NCI-H524 treated with DMSO at 0.1 percent for 48 hours (cell line): ENCODE data around the gene TSPAN14.

Source experiments
- DNase-seq: peaks from one replicate; lab custom pipeline; 2025; lab: John Stamatoyannopoulos, UW

TSPAN14 gene

DNA sequence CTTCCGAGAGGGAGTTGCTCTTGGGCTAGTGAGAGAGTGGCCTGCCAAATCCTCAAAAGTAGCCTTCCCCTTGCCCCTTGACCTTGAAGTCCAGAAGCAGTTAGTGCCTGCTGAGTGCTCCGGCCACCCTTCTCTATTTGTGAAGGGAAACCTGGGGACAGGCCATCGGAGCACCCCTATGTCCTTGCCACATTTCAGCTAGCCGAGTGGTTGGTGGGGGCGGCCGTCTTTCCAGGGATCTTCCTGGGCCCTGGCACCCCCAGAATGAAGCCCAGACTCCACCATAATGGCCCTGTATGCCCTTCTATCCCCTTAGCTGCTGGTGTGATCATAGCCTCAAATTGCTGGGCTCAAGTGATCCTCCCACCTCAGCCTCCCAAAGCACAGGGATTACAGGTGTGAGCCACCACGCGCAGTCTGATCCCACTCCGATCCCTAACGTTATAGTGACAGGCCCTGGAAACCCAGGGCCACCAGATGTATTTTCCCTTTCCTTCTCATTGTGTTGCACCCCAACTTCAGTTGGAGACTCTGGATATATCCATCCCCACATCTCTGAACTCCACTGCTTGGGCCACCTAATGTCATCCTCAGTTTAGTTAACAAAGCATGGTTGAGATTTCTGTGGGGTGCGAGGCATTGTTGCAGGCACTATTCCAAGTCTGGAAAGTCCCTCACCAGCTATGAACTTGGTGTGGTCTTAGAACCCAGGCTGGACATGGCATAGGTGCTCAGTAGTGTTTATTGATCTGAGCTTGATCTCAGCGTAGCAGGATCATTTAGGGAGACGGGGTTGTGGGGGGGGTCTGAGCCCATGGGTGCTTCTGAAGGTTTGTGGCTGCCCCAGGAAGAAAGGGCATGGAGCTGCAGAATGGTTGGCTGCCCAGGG lies 1.6 kb downstream of the TSPAN14 start:
- no peak for DNase-seq

- DNase-seq = no peak
Observed at GRCh38 chr10:80457554-80458262, 3.6 kb downstream of the TSPAN14 start.

DNA sequence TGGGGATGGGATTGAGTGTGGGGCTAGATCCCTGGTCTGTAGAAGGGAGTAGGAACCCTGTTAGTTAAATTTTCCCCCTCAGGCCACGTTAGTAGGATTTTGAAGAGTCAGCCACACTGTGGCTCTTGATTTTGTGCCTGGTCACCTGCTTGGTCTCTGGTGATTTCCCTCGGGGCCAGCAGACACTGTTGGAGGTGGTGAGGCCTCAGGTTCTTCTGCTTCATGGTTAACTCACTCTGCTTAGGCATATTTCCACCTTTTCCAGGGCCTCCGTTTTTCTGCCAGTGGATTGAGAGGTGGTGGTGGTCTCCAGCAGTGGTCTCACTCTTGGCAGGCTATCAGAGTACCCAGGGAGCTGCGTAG lies 4.1 kb downstream of the TSPAN14 start:
- DNase-seq = no peak

DNA sequence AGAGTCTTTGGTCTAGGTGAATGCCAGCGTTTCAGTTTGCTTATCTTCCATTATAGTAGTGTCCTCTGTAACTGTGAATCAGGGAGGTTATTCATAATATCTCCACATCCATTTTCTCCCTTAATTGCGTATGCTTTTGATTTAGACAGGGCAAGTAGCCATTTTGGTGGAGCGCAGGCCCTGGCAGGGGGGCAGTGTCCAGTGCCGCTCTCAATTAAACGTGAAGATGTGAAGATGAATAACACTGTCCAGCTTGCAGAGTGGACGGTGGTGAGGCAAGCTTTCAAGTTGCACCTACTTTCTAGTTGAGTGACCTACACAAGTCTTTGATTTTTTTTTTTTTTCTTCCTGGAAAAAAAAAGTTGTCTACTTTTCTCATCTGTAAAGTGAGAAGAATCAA lies 4.5 kb downstream of the TSPAN14 start:
- DNase-seq = no peak

GRCh38 chr10:80459047-80459865 lies 5.1 kb downstream of the TSPAN14 start:
- no peak for DNase-seq

GRCh38 chr10:80460399-80461207 lies 6.5 kb downstream of the TSPAN14 start:
- DNase-seq = no peak

GRCh38 chr10:80461208-80462183 lies 7.4 kb downstream of the TSPAN14 start:
- no peak for DNase-seq

GRCh38 chr10:80462299-80462980 lies 8.3 kb downstream of the TSPAN14 start:
- DNase-seq = no peak

- no peak for DNase-seq
Observed at GRCh38 chr10:80462981-80463741, 9.1 kb downstream of the TSPAN14 start.

DNA sequence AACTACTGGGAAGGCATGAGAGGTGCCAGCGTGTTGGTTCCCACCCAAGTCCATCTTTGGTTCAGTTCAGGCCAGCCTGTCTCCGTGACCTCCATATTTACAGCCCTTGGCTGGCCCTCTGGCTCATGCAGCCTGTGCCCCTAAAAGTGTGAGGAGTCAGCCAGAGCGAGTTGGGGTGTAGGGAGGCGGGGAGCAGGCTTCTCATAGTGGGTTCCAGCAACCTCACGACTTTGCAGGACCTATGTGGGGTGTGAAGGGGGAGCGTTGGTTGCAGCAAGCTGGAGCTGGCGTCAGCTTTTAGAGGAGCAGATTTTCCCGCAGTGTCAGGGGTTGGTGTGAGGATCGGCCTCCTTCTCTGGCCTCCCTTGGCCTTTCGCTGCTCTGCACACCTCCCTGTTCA lies 9.8 kb downstream of the TSPAN14 start:
- no peak for DNase-seq

- DNase-seq = peak; percentile 64
Observed at GRCh38 chr10:80464557-80465450, 10.7 kb downstream of the TSPAN14 start.

DNA sequence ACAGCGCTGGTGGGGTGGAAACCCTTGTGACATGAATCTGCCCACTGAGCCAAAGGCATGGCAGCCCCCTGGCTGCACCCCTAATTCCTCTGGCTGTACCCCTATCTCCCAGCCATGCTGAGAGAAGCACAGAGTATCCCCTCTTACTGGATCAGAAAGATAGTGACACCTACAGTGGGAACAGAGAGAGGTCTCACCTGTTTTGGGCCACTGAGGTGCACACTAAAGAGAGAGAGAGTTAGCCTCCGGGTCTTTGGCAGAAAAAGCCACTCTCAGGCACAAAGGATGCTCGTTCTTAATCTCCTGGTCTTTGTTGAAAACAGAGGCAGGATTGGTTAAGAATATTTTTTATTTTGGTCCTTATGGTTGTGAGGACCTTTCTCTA lies 11.3 kb downstream of the TSPAN14 start:
- no peak for DNase-seq

DNA sequence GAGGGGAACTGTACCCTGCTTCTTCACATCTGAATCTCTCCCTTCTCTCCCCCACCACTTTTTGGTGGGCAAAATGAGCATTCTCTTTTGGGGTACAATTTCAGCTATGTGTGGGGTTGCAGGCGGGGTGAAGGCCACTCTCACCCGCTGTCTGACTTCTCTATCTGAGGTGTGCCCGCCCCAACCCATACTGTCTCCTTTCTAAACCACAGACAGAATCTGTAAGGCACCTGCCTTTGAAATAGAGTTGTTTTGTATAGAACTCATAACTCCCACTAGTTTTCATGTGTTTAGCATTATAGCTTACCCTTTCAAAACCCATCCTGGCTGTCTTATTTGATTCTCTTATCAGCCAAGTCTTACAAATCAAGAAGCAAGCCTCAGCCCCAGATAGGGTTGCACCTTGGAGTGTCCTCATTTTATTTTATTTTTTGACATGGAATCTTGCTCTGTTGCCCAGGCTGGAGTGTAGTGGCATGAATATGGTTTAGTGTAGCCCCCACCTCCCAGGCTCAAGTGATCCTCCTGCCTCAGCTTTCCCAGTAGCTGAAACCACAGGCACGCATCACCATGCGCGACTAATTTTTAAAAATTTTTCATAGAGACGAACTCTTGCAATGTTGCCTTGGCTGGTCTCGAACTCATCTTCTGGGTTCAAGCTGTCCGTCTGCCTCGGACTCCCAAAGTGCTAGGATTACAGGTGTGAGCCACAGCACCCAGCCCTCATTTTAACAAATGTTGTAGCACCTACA lies 11.9 kb downstream of the TSPAN14 start:
- no peak for DNase-seq

DNA sequence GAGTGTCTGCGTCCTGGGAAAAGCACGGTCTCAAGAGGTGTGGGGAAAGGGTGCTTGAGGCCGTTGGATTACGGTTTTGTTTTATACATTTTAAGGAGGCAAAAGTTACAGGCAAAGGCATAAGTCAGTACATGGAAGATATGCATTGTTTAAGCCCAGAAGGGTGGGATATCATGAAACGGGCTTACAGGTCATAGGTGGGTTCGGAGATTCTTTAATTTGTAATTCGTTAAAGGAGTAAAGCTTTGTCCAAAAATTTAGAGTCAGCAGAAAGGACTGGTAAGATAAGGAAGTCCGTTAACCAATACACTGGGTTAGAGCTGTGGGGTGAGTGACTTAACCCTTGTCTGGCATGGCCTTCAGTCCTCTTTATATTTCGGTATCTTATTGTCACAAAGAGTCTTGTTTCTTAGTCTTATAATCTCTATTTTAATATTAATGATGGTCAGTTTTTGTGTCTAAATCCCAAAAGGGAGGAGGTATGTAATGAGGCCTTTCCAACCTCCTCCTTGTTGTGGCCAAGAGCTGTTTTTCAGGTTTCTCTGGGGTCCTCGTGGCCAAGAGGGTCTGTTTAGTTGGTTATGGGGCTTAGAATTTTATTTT lies 12.7 kb downstream of the TSPAN14 start:
- DNase-seq = no peak

DNA sequence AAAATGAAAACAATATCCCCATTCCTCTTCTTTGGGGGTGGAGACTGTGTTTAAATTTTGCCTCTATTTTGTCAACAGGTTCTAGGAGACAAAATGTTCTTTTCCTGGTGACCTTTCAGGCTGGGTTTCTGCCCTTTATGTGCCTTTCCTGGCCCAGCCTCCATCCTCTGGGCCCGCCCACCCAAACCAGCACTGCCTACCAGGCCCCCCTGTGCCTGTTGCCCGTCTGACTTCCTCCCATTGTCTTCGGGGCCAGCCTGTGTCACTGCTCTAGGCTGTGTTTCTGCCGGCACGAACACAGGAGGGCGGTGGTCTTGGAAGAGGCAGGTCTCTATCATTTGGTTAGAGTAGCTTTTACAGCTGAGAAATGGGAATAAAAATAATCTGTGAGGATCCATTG lies 13.9 kb downstream of the TSPAN14 start:
- no peak for DNase-seq

- no peak for DNase-seq
Observed at GRCh38 chr10:80468806-80469421, 14.8 kb downstream of the TSPAN14 start.

DNA sequence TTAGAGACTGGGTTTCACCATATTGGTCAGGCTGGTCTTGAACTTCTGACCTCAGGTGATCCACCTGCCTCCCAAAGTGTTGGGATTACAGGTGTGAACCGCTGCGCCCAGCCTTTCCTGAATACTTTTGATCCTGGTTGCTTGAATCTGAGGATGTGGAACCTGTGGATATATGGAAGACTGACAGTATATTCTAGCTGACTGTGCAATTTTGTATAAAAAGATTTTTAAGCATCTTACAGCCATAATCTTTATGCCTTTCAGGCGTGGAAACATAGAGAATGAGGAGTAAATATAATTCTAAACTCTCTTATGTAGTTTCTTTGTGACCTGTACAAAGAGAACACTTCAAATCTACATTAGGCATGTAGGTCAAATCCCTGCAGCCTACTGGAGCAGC lies 16.2 kb downstream of the TSPAN14 start:
- no peak for DNase-seq
